Testis (tissue), 3 donors: Measurements from ENCODE around the gene ATP10A. TPM values are rescaled to one million over a fixed set of nuclear protein-coding genes. Genes with fewer than 3 reads are reported as not detected.

Experiments
- DNase-seq: peaks from one replicate; pipeline ENCODE4 v3.0.0-alpha.2; 2019
- H3K27ac ChIP-seq, 2 donors: fragments of 200-600 bp; sonication (generic); one replicate each; pipeline ENCODE4 v1.5.1; 2019
- H3K27me3 ChIP-seq: fragments of 200-600 bp; sonication (generic); one replicate; pipeline ENCODE4 v1.5.1; 2019
- H3K36me3 ChIP-seq: fragments of 200-600 bp; sonication (generic); one replicate; pipeline ENCODE4 v1.5.1; 2017; ENCODE audit warnings: low read depth; ENCODE audit errors: missing control alignments
- H3K4me1 ChIP-seq: fragments of 200-600 bp; sonication (generic); one replicate; pipeline ENCODE4 v1.5.1; 2019
- H3K4me3 ChIP-seq, 2 donors: fragments of 200-600 bp; sonication (generic); one replicate each; pipeline ENCODE4 v1.5.1; 2017 to 2019
- H3K9me3 ChIP-seq: fragments of 200-600 bp; sonication (generic); one replicate; pipeline ENCODE4 v1.5.1; 2017
- POLR2A ChIP-seq: fragments of 450-650 bp; IDR thresholded peaks from one replicate; pipeline ENCODE4 v1.6.1; 2017; ENCODE audit warnings: antibody characterized with exemption, mild to moderate bottlenecking, moderate library complexity
- WGBS, 2 donors: methylation state at CpG; one replicate each; pipeline ENCODE4 v1.1.5; 2018; 5-methylcytosine and 5-hydroxymethylcytosine counted together
- intact Hi-C: fragments of 100-400 bp; cut with DNase I; formaldehyde crosslinking; loops from one replicate; pipeline ENCODE4 v1.15.1; 2023; ENCODE audit warnings: low total_unique reads
- polyA plus RNA-seq: library from polyadenylated mRNA; stranded (reverse); fragments of 350-450 nt; fragmentation: Illumina TruSeq; extraction: RNeasy Lipid Tissue Mini Kit (QIAGEN cat#74804); gene quantifications from one replicate; pipeline ENCODE4 v1.2.3, GENCODE V29; 2014; ENCODE audit warnings: low read depth, low replicate concordance; ENCODE audit not compliant: insufficient read depth
- total RNA-seq, 2 donors: library from RNA; depleted of rRNA; stranded (reverse); fragments of >200 nt; gene quantifications; one replicate each; pipeline ENCODE4 v1.2.3, GENCODE V29; 2016
- TF ChIP-seq, protein P1 (sequence below), 3 experiments: fragments of 450-650 bp in 2 of 3; fragments of 200-600 bp in 1 of 3; sonication (generic) in 1 of 3; IDR thresholded peaks; one replicate each; pipeline ENCODE4 v1.5.1; 2016 to 2019; ENCODE audit warnings: antibody characterized with exemption in 3 of 3, mild to moderate bottlenecking in 2 of 3, moderate library complexity in 1 of 3

Gene ATP10A
- total and polyA plus RNA-seq, 3 donors from 2014 or later: 13.6 to 26.5 (median 22.8) TPM

DNA sequence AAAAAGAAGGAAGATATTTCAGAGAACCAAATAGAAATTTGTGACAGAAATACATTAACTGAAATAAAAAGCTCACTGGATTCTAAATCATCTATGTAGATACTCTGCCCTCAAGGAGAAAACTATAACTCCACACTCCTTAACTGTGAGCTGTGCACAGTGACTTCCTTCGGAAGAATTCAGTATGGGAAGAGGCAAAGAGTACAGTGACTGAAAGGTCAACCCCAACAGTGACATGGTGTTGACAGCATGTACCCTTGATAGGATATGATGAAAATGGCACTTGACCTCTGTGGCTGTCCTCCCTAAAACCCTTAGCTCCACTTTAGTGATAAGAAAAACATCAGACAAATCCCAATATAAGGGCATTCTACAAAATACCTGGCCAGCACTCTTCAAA is 165.5 kb downstream of the ATP10A start:
- no peaks in the 10 kb centered on the region for H3K9me3 ChIP-seq
- H3K27me3 ChIP-seq: no peaks in the 10 kb centered on the region
- no peaks in the 10 kb centered on the region for H3K36me3 ChIP-seq
- no peaks in the 10 kb centered on the region for H3K4me1 ChIP-seq
- intact Hi-C loops: no loop called here
- WGBS, 2 donors: 69 to 83% methylated on average over 1 of the region's 1 CpG
- no peak overlapping the region for H3K27ac ChIP-seq
- DNase-seq: no peak
- no peak overlapping the region for H3K4me3 ChIP-seq
- TF ChIP-seq, protein P1, sequence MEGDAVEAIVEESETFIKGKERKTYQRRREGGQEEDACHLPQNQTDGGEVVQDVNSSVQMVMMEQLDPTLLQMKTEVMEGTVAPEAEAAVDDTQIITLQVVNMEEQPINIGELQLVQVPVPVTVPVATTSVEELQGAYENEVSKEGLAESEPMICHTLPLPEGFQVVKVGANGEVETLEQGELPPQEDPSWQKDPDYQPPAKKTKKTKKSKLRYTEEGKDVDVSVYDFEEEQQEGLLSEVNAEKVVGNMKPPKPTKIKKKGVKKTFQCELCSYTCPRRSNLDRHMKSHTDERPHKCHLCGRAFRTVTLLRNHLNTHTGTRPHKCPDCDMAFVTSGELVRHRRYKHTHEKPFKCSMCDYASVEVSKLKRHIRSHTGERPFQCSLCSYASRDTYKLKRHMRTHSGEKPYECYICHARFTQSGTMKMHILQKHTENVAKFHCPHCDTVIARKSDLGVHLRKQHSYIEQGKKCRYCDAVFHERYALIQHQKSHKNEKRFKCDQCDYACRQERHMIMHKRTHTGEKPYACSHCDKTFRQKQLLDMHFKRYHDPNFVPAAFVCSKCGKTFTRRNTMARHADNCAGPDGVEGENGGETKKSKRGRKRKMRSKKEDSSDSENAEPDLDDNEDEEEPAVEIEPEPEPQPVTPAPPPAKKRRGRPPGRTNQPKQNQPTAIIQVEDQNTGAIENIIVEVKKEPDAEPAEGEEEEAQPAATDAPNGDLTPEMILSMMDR (IDR thresholded peaks at IDR 0.05): no peak
- TF ChIP-seq POLR2A: no peak

DNA sequence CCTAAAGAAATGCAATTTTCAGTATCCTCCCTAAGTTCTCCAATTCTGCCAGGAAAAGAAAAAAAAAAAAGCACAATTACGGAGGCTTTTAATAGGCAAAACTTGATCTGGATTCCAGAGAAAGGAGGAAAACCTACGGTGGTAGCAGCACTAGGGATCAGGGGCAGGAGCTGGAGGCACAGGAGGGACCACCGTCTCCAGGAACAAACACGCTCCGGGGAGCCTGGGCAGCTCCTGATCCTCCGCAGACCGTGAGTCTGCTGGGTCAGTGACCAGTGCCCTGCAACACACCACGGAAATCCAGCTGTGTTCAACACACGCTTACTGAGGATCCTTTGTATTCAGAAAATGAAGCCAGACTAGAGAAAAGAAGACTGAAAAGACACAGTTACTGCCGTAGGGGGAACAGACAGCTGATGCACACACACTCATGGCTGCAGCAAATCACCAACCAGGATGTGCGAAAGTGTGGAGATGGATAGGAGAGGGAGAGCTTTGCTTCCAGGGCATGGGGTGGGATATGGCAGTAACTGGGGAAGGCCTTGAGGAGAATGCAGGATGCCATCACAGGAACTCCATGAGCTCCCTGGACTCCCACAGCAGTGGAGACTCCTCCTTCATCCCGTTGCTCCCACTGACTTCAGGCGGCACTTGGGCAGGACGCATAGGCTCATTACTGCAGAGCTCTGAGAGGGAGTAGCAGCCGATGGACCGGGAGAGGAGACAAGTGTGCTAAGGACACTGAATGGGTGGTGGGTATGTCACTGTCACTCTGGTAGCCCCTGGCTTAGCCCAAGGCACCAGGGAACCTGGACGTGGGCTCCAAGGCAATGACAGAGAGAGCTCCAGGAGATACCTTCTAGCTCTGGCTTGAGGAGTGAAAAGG is 167.0 kb downstream of the ATP10A start:
- WGBS, 2 donors: 69 to 72% methylated on average over 17 of the region's 17 CpGs
- DNase-seq: no peak
- Histone ChIP-seq H3K4me1 (no peaks in the 10 kb centered on the region), H3K27ac (no peak overlapping the region), H3K9me3 (no peaks in the 10 kb centered on the region), H3K4me3 (no peak overlapping the region), H3K36me3 (no peaks in the 10 kb centered on the region), H3K27me3 (no peaks in the 10 kb centered on the region)
- intact Hi-C loops: no loop called here
- TF ChIP-seq POLR2A: no peak
- TF ChIP-seq, protein P1 (IDR thresholded peaks at IDR 0.05): no peak

DNA sequence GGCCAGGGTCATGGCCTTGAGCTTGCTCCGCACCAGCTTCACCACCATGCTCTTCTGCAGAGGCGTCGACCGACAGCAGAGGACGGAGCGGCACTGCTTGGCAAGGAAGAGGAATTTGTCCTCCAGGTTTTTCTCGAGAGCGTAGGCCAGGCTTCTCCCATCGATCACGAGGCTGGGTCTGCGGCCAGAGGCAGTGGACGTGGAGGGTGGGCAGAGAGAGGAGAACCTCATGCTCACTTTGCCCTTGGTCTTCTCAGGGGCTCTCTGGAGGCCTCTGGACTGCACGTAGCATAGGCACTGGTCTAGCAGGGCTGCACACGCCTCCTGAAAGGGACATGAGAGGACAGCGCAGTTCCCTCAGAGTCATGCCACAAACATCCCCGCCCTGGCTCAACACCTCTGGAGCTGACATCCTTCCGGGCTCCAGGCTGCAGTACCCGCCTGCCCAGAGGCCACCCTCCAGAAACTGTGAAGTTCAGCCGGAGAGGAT is 168.3 kb downstream of the ATP10A start:
- Histone ChIP-seq H3K4me3 (no peak overlapping the region), H3K27ac (no peak overlapping the region), H3K9me3 (no peaks in the 10 kb centered on the region), H3K36me3 (no peaks in the 10 kb centered on the region), H3K4me1 (no peaks in the 10 kb centered on the region), H3K27me3 (no peaks in the 10 kb centered on the region)
- WGBS, 2 donors: 85 to 87% methylated on average over 18 to 19 of the region's 19 CpGs
- intact Hi-C loops: no loop called here
- no peak for DNase-seq
- TF ChIP-seq POLR2A: no peak
- TF ChIP-seq, protein P1 (IDR thresholded peaks at IDR 0.05): no peak

DNA sequence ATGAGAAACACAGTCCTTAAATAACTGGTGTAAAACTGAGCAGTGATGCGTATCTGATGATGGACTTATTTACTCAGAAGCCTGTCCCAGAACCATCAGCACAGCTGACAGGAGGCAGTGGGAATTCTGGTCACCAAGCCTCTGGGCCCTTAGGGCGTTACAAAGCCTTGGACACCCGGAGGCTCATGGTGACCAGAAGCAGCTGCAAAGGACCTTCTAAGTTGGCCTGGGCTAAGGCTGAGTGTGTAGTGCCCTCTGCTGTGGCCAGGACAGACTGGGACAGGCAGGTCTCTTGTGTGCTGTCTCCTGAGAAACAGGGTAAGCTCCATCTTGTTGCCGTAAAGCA is 168.9 kb downstream of the ATP10A start:
- 72% methylated on average over 4 of the region's 4 CpGs for WGBS, 2 donors
- Histone ChIP-seq H3K4me1 (no peaks in the 10 kb centered on the region), H3K4me3 (no peak overlapping the region), H3K27me3 (no peaks in the 10 kb centered on the region), H3K27ac (no peak overlapping the region), H3K9me3 (no peaks in the 10 kb centered on the region), H3K36me3 (no peaks in the 10 kb centered on the region)
- TF ChIP-seq, protein P1 (IDR thresholded peaks at IDR 0.05): no peak
- no peak for TF ChIP-seq POLR2A
- intact Hi-C loops: no loop called here
- DNase-seq: no peak
